SU-DHL-6 (cell line): ENCODE measurements around the gene TMEM163.

Source experiments
- H2AFZ ChIP-seq: fragments of 200-600 bp; sonication (generic); 2 replicates; pipeline ENCODE4 v1.6.1; 2014; ENCODE audit warnings: low read depth, mild to moderate bottlenecking, moderate library complexity, mixed read lengths, antibody characterized with exemption, low read length; ENCODE audit not compliant: severe bottlenecking
- H3F3A ChIP-seq: fragments of 200-600 bp; shearing (Covaris generic); 2 replicates; pipeline ENCODE4 v1.6.0; 2016; ENCODE audit warnings: antibody characterized with exemption, mild to moderate bottlenecking; ENCODE audit not compliant: insufficient read depth
- H3K27ac ChIP-seq: fragments of 200-600 bp; sonication (generic); 2 replicates; pipeline ENCODE4 v1.5.1; 2016; ENCODE audit warnings: low read depth, mild to moderate bottlenecking, low read length, moderate library complexity, mixed read lengths
- H3K27me3 ChIP-seq: fragments of 200-600 bp; sonication (generic), shearing (Covaris generic); 2 replicates; pipeline ENCODE4 v1.6.0; 2014; ENCODE audit warnings: mild to moderate bottlenecking, low read length
- H3K36me3 ChIP-seq: fragments of 200-600 bp; sonication (generic); 2 replicates; pipeline ENCODE4 v1.6.1; 2014; ENCODE audit warnings: mild to moderate bottlenecking, low read length, mixed read lengths
- H3K4me2 ChIP-seq: fragments of 300-600, 200-600 bp; shearing (Covaris generic), sonication (generic); 2 replicates; pipeline ENCODE4 v1.6.0; 2014; ENCODE audit warnings: low read length, low read depth, mild to moderate bottlenecking; ENCODE audit not compliant: poor library complexity, severe bottlenecking
- H3K4me3 ChIP-seq: fragments of 200-600 bp; sonication (generic); 2 replicates; pipeline ENCODE4 v1.5.1; 2014; ENCODE audit warnings: antibody characterized with exemption, low read length, mild to moderate bottlenecking, mixed read lengths; ENCODE audit not compliant: insufficient read depth, poor library complexity, severe bottlenecking
- H3K79me2 ChIP-seq: fragments of 200-600 bp; sonication (generic); 2 replicates; pipeline ENCODE4 v1.6.1; 2014; ENCODE audit warnings: mild to moderate bottlenecking, low read length, moderate library complexity; ENCODE audit not compliant: insufficient read depth
- H3K9ac ChIP-seq: fragments of 200-600 bp; sonication (generic); 2 replicates; pipeline ENCODE4 v1.7.0; 2014; ENCODE audit warnings: mild to moderate bottlenecking, low read length
- H3K9me2 ChIP-seq: fragments of 200-600 bp; sonication (generic); replicated peaks from 2 replicates; pipeline ENCODE4 v1.6.1; 2014; ENCODE audit warnings: low read length; ENCODE audit not compliant: insufficient read depth
- H3K9me3 ChIP-seq: fragments of 200-600 bp; sonication (generic); 2 replicates; pipeline ENCODE4 v1.6.1; 2014; ENCODE audit warnings: low read length, mixed read lengths; ENCODE audit not compliant: insufficient read depth
- H4K20me1 ChIP-seq: fragments of 200-600 bp; sonication (generic); 2 replicates; pipeline ENCODE4 v1.6.1; 2014; ENCODE audit warnings: low read depth, mild to moderate bottlenecking, antibody characterized with exemption, low read length, moderate library complexity, mixed read lengths
- EZH2phosphoT487 ChIP-seq: fragments of 200-600 bp; sonication (generic), shearing (Covaris generic); conservative IDR thresholded peaks from 2 replicates; pipeline ENCODE4 v1.6.1; 2018; ENCODE audit warnings: mild to moderate bottlenecking, antibody characterized with exemption, low read length, moderate library complexity, mixed read lengths
- TF ChIP-seq, protein P1 (sequence below): fragments of 200-600 bp; sonication (generic); IDR thresholded peaks from one replicate; pipeline ENCODE4 v1.5.1; 2017; ENCODE audit warnings: antibody characterized with exemption, mild to moderate bottlenecking, low read length, moderate library complexity; ENCODE audit not compliant: insufficient read depth, poor library complexity, severe bottlenecking

TMEM163 gene

DNA sequence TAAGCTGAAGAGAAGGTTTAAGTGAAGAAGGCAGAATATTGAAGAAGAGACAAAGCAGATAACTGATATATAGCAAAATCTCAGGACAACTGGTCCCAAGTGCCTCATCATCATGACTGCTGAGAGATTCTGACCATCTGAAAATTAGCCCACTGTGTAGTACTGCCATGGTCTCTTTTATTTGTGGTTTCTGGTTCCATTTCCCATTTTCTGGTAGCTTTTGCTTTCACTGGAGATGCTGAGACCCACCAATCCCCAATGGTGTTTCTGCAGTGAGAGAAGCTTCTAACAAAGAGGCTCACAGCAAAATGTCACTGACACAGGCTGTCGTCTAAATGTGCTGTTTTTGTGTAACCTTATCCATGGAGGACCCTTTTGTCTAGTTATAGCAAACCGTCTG lies 79.5 kb downstream of the TMEM163 start:
- TF ChIP-seq, protein P1, sequence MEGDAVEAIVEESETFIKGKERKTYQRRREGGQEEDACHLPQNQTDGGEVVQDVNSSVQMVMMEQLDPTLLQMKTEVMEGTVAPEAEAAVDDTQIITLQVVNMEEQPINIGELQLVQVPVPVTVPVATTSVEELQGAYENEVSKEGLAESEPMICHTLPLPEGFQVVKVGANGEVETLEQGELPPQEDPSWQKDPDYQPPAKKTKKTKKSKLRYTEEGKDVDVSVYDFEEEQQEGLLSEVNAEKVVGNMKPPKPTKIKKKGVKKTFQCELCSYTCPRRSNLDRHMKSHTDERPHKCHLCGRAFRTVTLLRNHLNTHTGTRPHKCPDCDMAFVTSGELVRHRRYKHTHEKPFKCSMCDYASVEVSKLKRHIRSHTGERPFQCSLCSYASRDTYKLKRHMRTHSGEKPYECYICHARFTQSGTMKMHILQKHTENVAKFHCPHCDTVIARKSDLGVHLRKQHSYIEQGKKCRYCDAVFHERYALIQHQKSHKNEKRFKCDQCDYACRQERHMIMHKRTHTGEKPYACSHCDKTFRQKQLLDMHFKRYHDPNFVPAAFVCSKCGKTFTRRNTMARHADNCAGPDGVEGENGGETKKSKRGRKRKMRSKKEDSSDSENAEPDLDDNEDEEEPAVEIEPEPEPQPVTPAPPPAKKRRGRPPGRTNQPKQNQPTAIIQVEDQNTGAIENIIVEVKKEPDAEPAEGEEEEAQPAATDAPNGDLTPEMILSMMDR, result no peak
- no peak for TF ChIP-seq EZH2phosphoT487
- Histone ChIP-seq H3K27ac (no peak overlapping the region), H3K27me3 (no peaks in the 10 kb centered on the region), H3K4me2 (no peak overlapping the region), H3K9me2 (no peaks in the 10 kb centered on the region), H3K36me3 (no peaks in the 10 kb centered on the region), H3K4me3 (no peak overlapping the region), H4K20me1 (0 out of 2 replicates have a peak, but pooled peaks cover 3% of the 10 kb centered on the region), H3F3A (no peaks in the 10 kb centered on the region), H2AFZ (no peak overlapping the region), H3K79me2 (0 out of 2 replicates have a peak, but pooled peaks cover 3% of the 10 kb centered on the region), H3K9me3 (no peaks in the 10 kb centered on the region), H3K9ac (no peak overlapping the region)

DNA sequence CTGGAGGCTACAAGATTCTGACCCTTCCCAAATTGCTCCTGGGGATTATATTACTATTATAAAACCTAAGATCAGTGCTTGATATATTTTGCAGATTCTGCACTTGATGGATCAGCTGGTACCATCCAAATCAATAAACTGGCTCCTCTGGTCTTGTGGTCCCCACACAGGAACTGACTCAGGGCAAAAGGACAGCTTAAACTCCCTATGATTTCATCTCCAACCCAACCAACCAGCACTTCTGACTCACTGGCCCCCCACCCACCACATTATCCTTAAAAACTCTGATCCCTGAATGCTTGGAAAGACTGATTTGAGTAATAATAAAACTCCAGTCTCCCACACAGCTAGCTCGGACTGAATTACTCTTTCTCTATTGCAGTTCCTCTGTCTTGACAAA lies 82.1 kb downstream of the TMEM163 start:
- no peak overlapping the region for H3K4me2 ChIP-seq
- H3K9me3 ChIP-seq, result no peaks in the 10 kb centered on the region
- H3K27ac ChIP-seq, result no peak overlapping the region
- TF ChIP-seq EZH2phosphoT487, result no peak
- TF ChIP-seq, protein P1, result no peak
- H3K79me2 ChIP-seq, result 0 out of 2 replicates have a peak, but pooled peaks cover 3% of the 10 kb centered on the region
- no peaks in the 10 kb centered on the region for H3F3A ChIP-seq
- no peaks in the 10 kb centered on the region for H4K20me1 ChIP-seq
- no peaks in the 10 kb centered on the region for H3K9me2 ChIP-seq
- H3K9ac ChIP-seq, result no peak overlapping the region
- H3K27me3 ChIP-seq, result no peaks in the 10 kb centered on the region
- no peaks in the 10 kb centered on the region for H3K36me3 ChIP-seq
- no peak overlapping the region for H3K4me3 ChIP-seq
- H2AFZ ChIP-seq, result no peak overlapping the region

DNA sequence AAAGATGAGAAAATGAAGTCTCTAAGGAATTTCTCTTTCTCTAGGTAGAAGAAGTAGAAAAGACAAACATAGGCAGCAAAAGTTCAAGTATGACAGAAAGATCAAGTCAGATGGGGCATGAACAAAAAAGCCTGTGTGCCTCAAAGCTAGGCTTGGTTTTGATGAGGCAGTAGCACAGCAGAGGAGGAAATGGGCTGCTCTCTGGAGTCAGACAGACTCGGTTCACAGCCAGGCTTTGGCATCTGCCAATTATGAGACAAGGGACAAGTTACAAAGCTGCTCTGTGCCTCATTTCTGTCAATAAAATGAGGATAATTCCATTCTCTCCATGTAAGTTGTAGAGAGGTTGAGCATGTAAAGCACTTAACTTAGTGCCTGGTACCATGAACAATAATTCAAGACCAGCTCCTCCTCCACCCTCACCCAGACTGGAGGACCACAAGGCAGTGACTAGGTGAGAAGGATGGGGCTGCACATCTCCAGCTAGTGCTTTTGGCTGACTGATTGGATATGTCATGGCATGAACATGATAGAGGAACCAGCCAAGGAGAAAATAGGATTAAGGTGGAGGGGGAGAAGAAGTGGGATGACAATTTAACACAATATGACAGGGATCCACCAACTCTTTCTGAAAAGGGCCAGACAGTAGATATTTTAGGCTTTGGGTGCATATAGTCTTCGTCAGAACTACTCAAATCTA lies 84.6 kb downstream of the TMEM163 start:
- no peaks in the 10 kb centered on the region for H3K9me3 ChIP-seq
- no peaks in the 10 kb centered on the region for H4K20me1 ChIP-seq
- H3K9me2 ChIP-seq, result no peaks in the 10 kb centered on the region
- H2AFZ ChIP-seq, result no peak overlapping the region
- no peaks in the 10 kb centered on the region for H3F3A ChIP-seq
- no peak for TF ChIP-seq EZH2phosphoT487
- TF ChIP-seq, protein P1, result no peak
- H3K4me2 ChIP-seq, result no peak overlapping the region
- no peaks in the 10 kb centered on the region for H3K27me3 ChIP-seq
- H3K36me3 ChIP-seq, result no peaks in the 10 kb centered on the region
- no peaks in the 10 kb centered on the region for H3K79me2 ChIP-seq
- no peak overlapping the region for H3K27ac ChIP-seq
- no peak overlapping the region for H3K9ac ChIP-seq
- no peak overlapping the region for H3K4me3 ChIP-seq
